Naive thymus-derived CD8-positive, alpha-beta T cell (primary cell): ENCODE data around the gene SAMSN1. TPM values are rescaled to one million over a fixed set of nuclear protein-coding genes. Genes with fewer than 3 reads are reported as not detected.
A peak's percentile ranks its signal among the peaks of the same experiment; 100 is the strongest.

ENCODE experiments used
- ATAC-seq, 2 donors: fragments of 150-1000 bp; cut with Tn5 transposase in 1 of 2; sonication (Bioruptor Pico), chemical (Tn5 transposase) in 1 of 2; 1 replicate in 1 of 2; 2 replicates in 1 of 2; pipeline ENCODE4 v1.10.0; 2021; ENCODE audit warnings: mild to moderate bottlenecking in 2 of 2, moderate library complexity in 2 of 2
- POLR2A ChIA-PET: fragments of 350-600 bp; sonication (Branson Sonifier 250); formaldehyde crosslinking; loops from one replicate; lab custom pipeline; 2021; ENCODE audit warnings: antibody characterized with exemption; lab: Charles Lee
- DNase-seq, 10 donors: peaks; one replicate each; pipeline versions ENCODE4 v3.0.0 to v3.0.0-alpha.2; 2020 to 2022
- H3K27ac Mint-ChIP-seq, 10 donors: one replicate each; pipeline ENCODE4 v1.8.0; 2020 to 2022; ENCODE audit warnings: mild to moderate bottlenecking in 10 of 10, mixed read lengths in 10 of 10, moderate library complexity in 4 of 10, inconsistent platforms in 1 of 10
- H3K27me3 Mint-ChIP-seq, 5 donors: one replicate each; pipeline ENCODE4 v1.8.0; 2021 to 2022; ENCODE audit warnings: mixed read lengths in 5 of 5
- H3K36me3 Mint-ChIP-seq, 3 donors: one replicate each; pipeline ENCODE4 v1.8.0; 2020 to 2022; ENCODE audit warnings: mixed read lengths in 3 of 3, mild to moderate bottlenecking in 2 of 3, inconsistent platforms in 1 of 3
- H3K4me1 Mint-ChIP-seq, 4 donors: one replicate each; pipeline ENCODE4 v1.8.0; 2021 to 2022; ENCODE audit warnings: mixed read lengths in 4 of 4
- H3K4me3 Mint-ChIP-seq, 10 donors: one replicate each; pipeline ENCODE4 v1.8.0; 2020 to 2022; ENCODE audit warnings: mild to moderate bottlenecking in 10 of 10, mixed read lengths in 10 of 10, moderate library complexity in 6 of 10, inconsistent platforms in 1 of 10
- H3K9me3 Mint-ChIP-seq, 9 donors: one replicate each; pipeline ENCODE4 v1.8.0; 2020 to 2022; ENCODE audit warnings: mixed read lengths in 9 of 9, mild to moderate bottlenecking in 3 of 9, inconsistent platforms in 1 of 9, moderate library complexity in 1 of 9
- polyA plus RNA-seq, 3 donors: library from polyadenylated mRNA; unstranded; fragments of 300-500 nt; fragmentation: Illumina TruSeq; gene quantifications; one replicate each; pipeline ENCODE4 v1.2.3, GENCODE V29; 2021
- total RNA-seq, 8 experiments: library from RNA in 2 of 8; stranded (reverse) in 2 of 8; gene quantifications; one replicate each; pipeline ENCODE4 v1.2.3 and lab custom pipeline; 2021 to 2026

Gene SAMSN1
- total RNA-seq: 10 to 100 TPM; 27.0 to 27.9 TPM
- polyA plus RNA-seq: 10 to 100 TPM; 16.1 to 23.6 (median 20.4) TPM
- total RNA-seq (lab: John Stamatoyannopoulos, UW): 23.2 to 287 (median 59.0) reads per million in 6 experiments

DNA sequence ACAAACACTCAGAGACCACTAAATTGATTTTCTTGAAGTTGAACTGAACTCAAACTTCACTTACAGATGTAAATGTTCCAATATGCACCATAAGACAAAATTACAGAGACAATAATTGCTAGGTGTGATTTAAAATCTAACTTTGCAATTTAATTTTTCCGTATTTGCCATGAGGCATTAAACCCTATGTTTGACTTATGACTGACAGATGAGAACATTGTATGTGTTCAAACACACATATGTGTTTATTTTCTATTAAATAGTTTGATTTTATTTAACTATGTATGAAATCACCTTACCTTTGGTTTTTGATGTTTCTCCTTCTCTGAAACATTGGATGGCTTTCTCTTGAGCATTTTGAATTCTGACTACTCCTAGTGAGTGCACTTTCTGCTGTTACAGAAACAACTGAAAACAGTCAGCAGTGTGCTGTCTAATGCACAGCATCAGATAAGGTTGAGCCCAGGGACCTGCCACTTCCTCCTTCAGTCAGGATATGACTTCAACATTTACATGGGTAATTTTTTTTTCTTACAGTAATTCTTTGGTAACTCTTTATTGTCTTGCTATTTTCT is at the start of gene SAMSN1:
Gene SAMSN1 (minus strand): TSS at position 410 of the 575 bp plus-strand sequence. CDS start 54 bp downstream, at position 356.
- H3K27me3 Mint-ChIP-seq: no peaks in the 10 kb centered on the region
- DNase-seq (peak in 9 of 10 donors; percentile 35 to 81 (median 66)), ATAC-seq (peak; percentile 93 to 95)
- no peaks in the 10 kb centered on the region for H3K36me3 Mint-ChIP-seq
- POLR2A ChIA-PET: no interaction called here
- peak within 1 kb of the TSS; percentile 74 to 100 (median 92) for H3K4me3 Mint-ChIP-seq
- no peaks in the 10 kb centered on the region for H3K9me3 Mint-ChIP-seq
- peaks cover 21 to 72% (median 41%) of the 10 kb centered on the region in 4 donors for H3K4me1 Mint-ChIP-seq
- H3K27ac Mint-ChIP-seq: peak within 1 kb of the TSS; percentile 71 to 99 (median 93)

DNA sequence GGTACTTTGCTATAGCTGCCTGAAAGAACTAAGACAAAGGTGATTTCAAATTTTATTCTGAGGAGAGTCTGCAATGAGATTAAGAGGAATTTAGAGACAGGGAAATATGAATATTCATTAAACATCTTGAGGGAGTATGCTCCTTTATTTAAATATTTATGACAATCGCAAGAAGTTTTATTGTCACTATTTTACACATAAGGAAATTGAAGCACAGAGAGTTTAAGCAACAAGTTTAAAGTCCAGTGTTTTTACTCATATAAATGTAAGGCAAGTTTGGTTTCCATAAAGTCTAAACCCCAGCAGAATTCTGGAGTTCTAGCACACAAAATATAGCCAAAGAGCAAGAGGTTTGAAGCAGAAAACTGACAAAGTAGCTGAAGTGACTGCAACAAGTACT is 49.3 kb upstream of the SAMSN1 start:
- DNase-seq (no peak), ATAC-seq (no peak)
- POLR2A ChIA-PET: no interaction called here
- Mint-ChIP-seq H3K9me3 (peaks cover 0 to 24% (median 10%) of the 10 kb centered on the region in 9 donors), H3K4me1 (peaks cover 2 to 19% (median 12%) of the 10 kb centered on the region in 4 donors), H3K27ac (no peak overlapping the region), H3K27me3 (no peaks in the 10 kb centered on the region), H3K4me3 (no peak overlapping the region), H3K36me3 (peaks cover 0 to 18% (median 13%) of the 10 kb centered on the region in 3 donors)

DNA sequence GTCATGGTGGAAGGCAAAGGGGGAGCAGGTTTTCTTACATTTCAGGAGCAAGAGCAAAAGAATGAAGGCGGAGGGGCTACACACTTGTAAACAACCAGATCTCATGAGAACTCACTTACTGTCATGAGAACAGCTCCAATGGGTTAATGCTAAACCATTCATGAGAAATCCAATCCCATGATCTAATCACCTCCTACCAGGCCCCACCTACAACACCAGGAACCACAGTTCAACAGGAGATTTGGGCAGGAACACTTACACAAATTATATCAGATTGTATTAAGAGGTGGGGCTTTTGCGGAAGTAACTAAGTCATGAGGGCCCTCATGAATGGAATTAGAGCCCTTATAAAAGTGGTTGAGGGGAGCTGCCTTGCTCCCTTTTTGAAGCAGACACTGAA is 48.9 kb upstream of the SAMSN1 start:
- no peak for ATAC-seq
- Mint-ChIP-seq H3K9me3 (peaks cover 0 to 24% (median 10%) of the 10 kb centered on the region in 9 donors), H3K36me3 (peaks cover 0 to 18% (median 13%) of the 10 kb centered on the region in 3 donors), H3K4me3 (no peak overlapping the region), H3K4me1 (peaks cover 2 to 20% (median 12%) of the 10 kb centered on the region in 4 donors), H3K27me3 (no peaks in the 10 kb centered on the region), H3K27ac (no peak overlapping the region)
- POLR2A ChIA-PET: no interaction called here
- DNase-seq: no peak

DNA sequence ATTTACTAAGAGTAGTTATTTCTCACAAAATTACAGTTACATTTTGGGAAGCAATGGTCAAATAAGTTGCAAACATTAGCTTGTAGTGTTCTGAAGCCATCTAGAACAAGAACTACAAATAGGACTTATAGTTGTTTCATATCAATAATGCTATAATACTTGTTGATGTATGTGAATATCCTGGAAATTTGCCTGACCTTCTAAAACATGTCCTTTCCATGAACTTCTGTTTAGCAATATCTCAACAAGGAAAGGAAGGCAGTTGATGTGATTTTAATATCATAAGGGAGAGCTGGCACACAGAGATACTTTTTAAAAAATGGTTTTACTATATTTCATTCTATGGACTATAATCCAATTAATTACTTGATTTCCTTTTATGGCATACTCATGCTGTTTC is 47.1 kb upstream of the SAMSN1 start:
- POLR2A ChIA-PET: no interaction called here
- H3K4me1 Mint-ChIP-seq: peaks cover 2 to 25% (median 12%) of the 10 kb centered on the region in 4 donors
- no peak overlapping the region for H3K4me3 Mint-ChIP-seq
- H3K27me3 Mint-ChIP-seq: no peaks in the 10 kb centered on the region
- DNase-seq: no peak
- H3K9me3 Mint-ChIP-seq: peaks cover 0 to 24% (median 10%) of the 10 kb centered on the region in 9 donors
- no peak overlapping the region for H3K27ac Mint-ChIP-seq
- no peak for ATAC-seq
- H3K36me3 Mint-ChIP-seq: peaks cover 0 to 22% (median 13%) of the 10 kb centered on the region in 3 donors

DNA sequence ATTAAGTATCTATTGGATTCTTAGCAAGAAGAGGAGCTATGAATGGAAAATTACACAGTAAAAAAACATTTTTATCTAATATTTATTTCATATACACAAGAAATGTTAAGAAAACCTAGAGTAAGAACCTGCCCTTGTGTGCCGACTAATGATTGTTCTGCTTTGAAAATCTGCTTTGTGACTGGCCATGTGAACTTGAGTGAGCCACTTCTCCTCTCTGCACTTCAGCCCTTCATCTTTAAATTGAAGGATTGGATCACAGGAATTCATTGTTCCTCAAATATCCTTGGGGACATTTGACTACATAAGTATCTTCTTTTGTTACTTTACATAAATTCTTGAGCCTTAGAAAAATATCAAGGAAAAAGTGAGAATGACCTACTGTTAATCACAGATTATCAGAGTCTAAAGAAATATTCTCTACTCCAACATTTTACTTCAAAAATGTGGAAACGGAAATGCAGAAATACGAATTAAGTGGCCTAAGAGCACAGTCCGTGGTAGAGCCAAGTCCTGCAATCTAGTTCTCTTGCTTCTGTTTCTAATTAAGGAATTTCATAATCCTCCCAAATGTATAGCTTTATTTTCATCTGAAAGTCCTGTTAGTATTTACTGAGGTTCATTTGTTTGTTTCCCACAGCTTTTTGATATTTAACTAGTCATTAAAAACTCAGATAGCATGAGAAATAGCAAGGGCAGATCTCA is 46.3 kb upstream of the SAMSN1 start:
- H3K36me3 Mint-ChIP-seq: peaks cover 0 to 22% (median 13%) of the 10 kb centered on the region in 3 donors
- H3K27ac Mint-ChIP-seq: peak overlapping the region in 1 of 10 donors; percentile 48
- POLR2A ChIA-PET: no interaction called here
- no peak for ATAC-seq
- no peaks in the 10 kb centered on the region for H3K27me3 Mint-ChIP-seq
- DNase-seq: no peak
- no peak overlapping the region for H3K4me3 Mint-ChIP-seq
- H3K9me3 Mint-ChIP-seq: peaks cover 0 to 24% (median 10%) of the 10 kb centered on the region in 9 donors
- peaks cover 2 to 25% (median 12%) of the 10 kb centered on the region in 4 donors for H3K4me1 Mint-ChIP-seq

DNA sequence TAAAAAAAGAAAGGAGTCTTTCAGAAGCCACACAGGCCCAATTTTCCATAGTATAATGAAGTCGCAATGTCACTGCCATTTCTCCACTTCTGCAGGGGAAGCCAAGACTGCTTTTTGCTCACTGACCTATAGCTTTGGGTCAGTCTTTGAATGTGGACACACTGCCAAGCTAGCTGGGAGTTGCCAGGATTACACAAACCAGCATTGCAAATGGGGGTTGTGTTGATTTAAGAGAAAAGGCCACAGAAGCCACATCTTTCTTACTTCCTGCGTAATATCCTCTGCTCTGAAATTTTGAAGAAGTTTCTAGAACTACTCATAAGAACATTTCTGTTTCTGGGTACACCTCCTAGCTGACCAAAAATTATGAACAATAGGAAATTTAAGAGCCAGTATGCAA is 45.8 kb upstream of the SAMSN1 start:
- Mint-ChIP-seq H3K4me1 (peaks cover 2 to 25% (median 12%) of the 10 kb centered on the region in 4 donors), H3K27me3 (no peaks in the 10 kb centered on the region), H3K27ac (peak overlapping the region in 3 of 10 donors; percentile 13 to 48 (median 17)), H3K4me3 (no peak overlapping the region), H3K9me3 (peaks cover 0 to 21% (median 10%) of the 10 kb centered on the region in 9 donors), H3K36me3 (peaks cover 0 to 16% (median 12%) of the 10 kb centered on the region in 3 donors)
- POLR2A ChIA-PET: no interaction called here
- DNase-seq (peak in 1 of 10 donors; percentile 15), ATAC-seq (peak in 1 of 2 donors; percentile 45)

DNA sequence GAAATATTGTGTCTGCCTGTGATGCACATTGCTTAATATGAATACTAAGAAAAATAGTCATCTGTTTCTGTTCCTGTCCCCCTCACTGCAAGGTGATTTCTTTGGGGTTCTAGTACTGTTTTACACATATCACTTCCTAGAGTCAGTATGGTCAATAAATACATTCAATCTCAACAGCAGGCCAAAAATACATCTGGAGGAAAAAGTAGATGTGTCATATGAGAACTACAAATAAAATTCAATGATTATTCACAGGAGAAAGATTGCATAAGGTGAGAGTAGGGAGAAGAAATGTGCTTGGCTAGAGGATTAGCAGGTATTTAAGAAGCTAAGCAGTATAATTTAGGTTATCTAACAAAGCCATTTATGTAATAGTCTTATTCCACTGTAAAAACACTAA is 45.3 kb upstream of the SAMSN1 start:
- H3K27ac Mint-ChIP-seq: peak overlapping the region in 2 of 10 donors; percentile 17 to 48
- DNase-seq (no peak), ATAC-seq (no peak)
- H3K36me3 Mint-ChIP-seq: peaks cover 0 to 15% (median 7%) of the 10 kb centered on the region in 3 donors
- H3K9me3 Mint-ChIP-seq: peaks cover 0 to 16% (median 7%) of the 10 kb centered on the region in 9 donors
- peak overlapping the region in 1 of 10 donors; percentile 0 for H3K4me3 Mint-ChIP-seq
- POLR2A ChIA-PET: no interaction called here
- peaks cover 2 to 25% (median 12%) of the 10 kb centered on the region in 4 donors for H3K4me1 Mint-ChIP-seq
- H3K27me3 Mint-ChIP-seq: no peaks in the 10 kb centered on the region

DNA sequence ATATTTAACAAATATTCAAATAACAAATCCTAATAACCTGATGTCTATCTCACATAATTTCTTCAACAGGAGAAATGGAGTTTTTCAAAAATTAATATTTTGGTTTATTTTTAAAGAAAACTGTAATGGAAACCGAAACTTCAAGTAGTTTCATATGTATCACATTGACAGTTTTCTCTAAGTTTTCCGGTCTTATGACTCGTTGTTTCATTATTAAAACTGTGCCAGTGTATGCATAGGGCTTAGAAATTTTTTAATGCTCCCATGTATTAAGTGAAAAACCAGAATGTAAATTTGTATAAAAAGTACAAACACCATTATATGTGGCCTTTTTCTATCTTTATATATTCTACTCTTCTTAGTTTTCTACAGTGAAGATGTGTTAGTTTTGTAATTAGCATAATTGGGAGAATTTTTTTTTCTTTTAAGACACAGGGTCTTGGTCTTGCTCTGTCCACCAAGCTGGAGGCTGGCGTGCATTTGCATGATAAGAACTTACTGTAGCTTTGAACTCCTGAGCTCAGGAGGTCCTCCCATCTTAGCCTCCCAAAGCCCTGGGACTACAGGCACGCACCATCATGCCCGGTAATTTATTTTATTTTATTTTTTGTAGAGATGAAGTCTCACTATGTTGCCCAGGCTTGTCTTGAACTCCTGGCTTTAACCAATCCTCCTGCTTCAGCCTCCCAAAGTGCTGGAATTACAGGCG is 43.9 kb upstream of the SAMSN1 start:
- POLR2A ChIA-PET: no interaction called here
- peak overlapping the region in 2 of 10 donors; percentile 38 to 56 for H3K4me3 Mint-ChIP-seq

DNA sequence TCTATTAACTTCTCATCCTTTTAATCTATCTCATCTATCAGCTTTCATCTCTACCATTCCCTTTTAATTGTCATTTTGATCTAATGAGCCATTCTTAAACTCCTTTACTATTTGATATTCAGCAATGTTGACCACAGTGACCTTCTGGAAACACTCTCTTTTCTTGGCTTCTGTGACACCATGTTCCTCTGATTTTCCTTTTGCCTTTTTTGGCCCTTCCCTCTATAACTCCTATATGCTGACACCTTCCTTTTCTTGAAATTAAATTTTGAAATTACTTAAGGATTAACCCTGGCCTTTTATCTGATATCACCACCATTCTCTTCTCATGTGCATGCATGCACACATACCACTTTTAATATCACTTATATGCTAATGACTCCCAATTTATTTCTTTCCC is 41.2 kb upstream of the SAMSN1 start:
- H3K4me3 Mint-ChIP-seq: no peak overlapping the region
- no peak overlapping the region for H3K27ac Mint-ChIP-seq
- peaks cover 0 to 3% (median 0%) of the 10 kb centered on the region in 9 donors for H3K9me3 Mint-ChIP-seq
- POLR2A ChIA-PET: no interaction called here
- ATAC-seq (no peak), DNase-seq (no peak)
- H3K27me3 Mint-ChIP-seq: no peaks in the 10 kb centered on the region
- peaks cover 0 to 4% (median 0%) of the 10 kb centered on the region in 3 donors for H3K36me3 Mint-ChIP-seq
- H3K4me1 Mint-ChIP-seq: peaks cover 2 to 24% (median 11%) of the 10 kb centered on the region in 4 donors

More for the DNA sequence above, 43.9 kb upstream of the SAMSN1 start:
- Mint-ChIP-seq H3K9me3 (peaks cover 0 to 7% (median 4%) of the 10 kb centered on the region in 9 donors), H3K27me3 (no peaks in the 10 kb centered on the region), H3K27ac (peak overlapping the region in 3 of 10 donors; percentile 15 to 74 (median 69)), H3K36me3 (peaks cover 0 to 9% (median 2%) of the 10 kb centered on the region in 3 donors), H3K4me1 (peaks cover 2 to 25% (median 12%) of the 10 kb centered on the region in 4 donors)
- no peak for DNase-seq
- ATAC-seq: no peak

DNA sequence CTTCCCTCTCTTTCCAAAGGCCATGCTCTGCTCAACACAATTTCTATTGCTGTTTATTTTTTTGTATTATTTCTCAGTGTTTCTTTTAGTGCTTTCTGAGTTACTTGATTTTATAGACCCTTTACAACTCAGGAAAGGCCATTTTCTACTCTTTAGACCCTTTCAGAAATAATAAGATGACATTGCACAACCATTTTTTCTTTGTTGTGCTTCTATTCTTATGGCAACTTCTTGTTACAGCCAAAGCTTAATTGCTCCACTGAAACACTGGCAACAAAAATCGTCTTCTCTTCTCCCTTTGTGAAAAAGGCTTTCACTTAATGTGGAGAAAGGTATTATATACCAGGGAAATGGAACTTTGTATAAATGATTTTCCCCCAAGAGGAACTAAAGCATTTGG is 39.0 kb upstream of the SAMSN1 start:
- Mint-ChIP-seq H3K4me3 (no peak overlapping the region), H3K4me1 (peaks cover 0 to 15% (median under 1%) of the 10 kb centered on the region in 4 donors), H3K36me3 (peaks cover 0 to 4% (median 0%) of the 10 kb centered on the region in 3 donors), H3K9me3 (peaks cover 0 to 3% (median 0%) of the 10 kb centered on the region in 9 donors), H3K27ac (peak overlapping the region in 1 of 10 donors; percentile 17), H3K27me3 (no peaks in the 10 kb centered on the region)
- no peak for ATAC-seq
- POLR2A ChIA-PET: no interaction called here
- DNase-seq: no peak

DNA sequence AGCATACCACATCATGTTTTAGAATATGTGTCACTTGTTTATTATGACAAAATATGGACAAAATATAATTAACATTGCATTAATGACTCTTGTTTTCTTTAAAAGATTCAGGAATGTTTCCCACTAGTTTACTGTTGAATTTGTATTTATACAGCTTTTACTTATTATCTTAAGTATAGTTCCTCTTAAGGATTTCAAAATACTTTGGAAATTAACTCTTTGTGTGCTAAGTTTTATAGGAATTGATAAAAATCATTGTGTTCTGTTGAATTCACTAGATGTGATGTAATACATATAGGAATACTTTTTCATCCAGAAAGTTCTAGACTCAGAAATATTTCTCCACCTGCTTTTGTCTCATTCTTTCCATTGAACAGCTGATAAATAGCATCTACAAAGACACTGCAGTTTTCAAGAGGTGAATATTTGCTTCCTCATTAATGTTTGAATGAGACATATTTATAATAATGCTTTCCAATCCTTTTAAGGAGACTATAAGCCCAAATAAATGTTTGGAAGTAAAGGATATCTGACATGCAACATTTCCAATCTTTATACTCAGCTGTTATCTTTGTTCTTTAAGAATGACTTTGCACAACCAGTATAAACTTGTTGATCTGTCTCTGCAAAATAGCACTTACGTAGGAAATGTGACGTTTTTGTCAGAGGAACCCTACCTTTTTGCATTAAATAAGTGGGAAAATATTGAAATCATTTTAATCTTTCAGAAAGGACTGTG is 38.4 kb upstream of the SAMSN1 start:
- peaks cover 0 to 10% (median under 1%) of the 10 kb centered on the region in 4 donors for H3K4me1 Mint-ChIP-seq
- POLR2A ChIA-PET: no interaction called here
- peak overlapping the region in 1 of 10 donors; percentile 51 for H3K27ac Mint-ChIP-seq
- H3K4me3 Mint-ChIP-seq: no peak overlapping the region
- peaks cover 0 to 4% (median 0%) of the 10 kb centered on the region in 3 donors for H3K36me3 Mint-ChIP-seq
- peaks cover 0 to 3% (median 0%) of the 10 kb centered on the region in 9 donors for H3K9me3 Mint-ChIP-seq
- H3K27me3 Mint-ChIP-seq: no peaks in the 10 kb centered on the region
- DNase-seq (no peak), ATAC-seq (no peak)
